ENCODE data around the gene WDFY4.

Gene WDFY4

GRCh38 chr10:48769706-48770435, 85.2 kb downstream of the WDFY4 start:
- no peak for DNase-seq (ENCODE audit: low read depth in 2 of 3, low spot score in 2 of 3)

- DNase-seq (ENCODE audit: low read depth in 2 of 3, low spot score in 2 of 3), result no peak
Measured at GRCh38 chr10:48770561-48771089, 86.0 kb downstream of the WDFY4 start.

GRCh38 chr10:48771234-48771633, 86.6 kb downstream of the WDFY4 start:
- no peak for DNase-seq (ENCODE audit: low read depth in 2 of 3, low spot score in 2 of 3)

GRCh38 chr10:48772059-48772458, 87.4 kb downstream of the WDFY4 start:
- no peak for DNase-seq (ENCODE audit: low read depth in 2 of 3, low spot score in 2 of 3)

GRCh38 chr10:48773580-48773979, 88.9 kb downstream of the WDFY4 start:
- no peak for DNase-seq (ENCODE audit: low read depth in 2 of 3, low spot score in 2 of 3)

- DNase-seq (ENCODE audit: low read depth in 2 of 3, low spot score in 2 of 3), result no peak
Measured at GRCh38 chr10:48774416-48775205, 89.9 kb downstream of the WDFY4 start.

- DNase-seq (ENCODE audit: low read depth in 2 of 3, low spot score in 2 of 3), result no peak
Measured at GRCh38 chr10:48775206-48775517, 90.5 kb downstream of the WDFY4 start.

- no peak for DNase-seq (ENCODE audit: low read depth in 2 of 3, low spot score in 2 of 3)
Measured at GRCh38 chr10:48776005-48776522, 91.4 kb downstream of the WDFY4 start.

GRCh38 chr10:48776528-48776927, 91.9 kb downstream of the WDFY4 start:
- no peak for DNase-seq (ENCODE audit: low read depth in 2 of 3, low spot score in 2 of 3)

GRCh38 chr10:48777110-48777509, 92.4 kb downstream of the WDFY4 start:
- no peak for DNase-seq (ENCODE audit: low read depth in 2 of 3, low spot score in 2 of 3)

GRCh38 chr10:48778193-48778857, 93.7 kb downstream of the WDFY4 start:
- DNase-seq (ENCODE audit: low read depth in 2 of 3, low spot score in 2 of 3), result no peak

GRCh38 chr10:48779077-48779476, 94.4 kb downstream of the WDFY4 start:
- no peak for DNase-seq (ENCODE audit: low read depth in 2 of 3, low spot score in 2 of 3)

GRCh38 chr10:48779546-48780152, 95.0 kb downstream of the WDFY4 start:
- no peak for DNase-seq (ENCODE audit: low read depth in 2 of 3, low spot score in 2 of 3)

GRCh38 chr10:48780341-48780740, 95.7 kb downstream of the WDFY4 start:
- DNase-seq (ENCODE audit: low read depth in 2 of 3, low spot score in 2 of 3), result no peak

- no peak for DNase-seq (ENCODE audit: low read depth in 2 of 3, low spot score in 2 of 3)
Measured at GRCh38 chr10:48782386-48782785, 97.7 kb downstream of the WDFY4 start.

GRCh38 chr10:48784031-48784430, 99.4 kb downstream of the WDFY4 start:
- no peak for DNase-seq (ENCODE audit: low read depth in 2 of 3, low spot score in 2 of 3)

- no peak for DNase-seq (ENCODE audit: low read depth in 2 of 3, low spot score in 2 of 3)
Measured at GRCh38 chr10:48785796-48786195, 101.1 kb downstream of the WDFY4 start.

- DNase-seq (ENCODE audit: low read depth in 2 of 3, low spot score in 2 of 3), result no peak
Measured at GRCh38 chr10:48786606-48787282, 102.1 kb downstream of the WDFY4 start.

GRCh38 chr10:48788554-48788953, 103.9 kb downstream of the WDFY4 start:
- DNase-seq (ENCODE audit: low read depth in 2 of 3, low spot score in 2 of 3), result no peak
